H1 (cell line): ENCODE results near the gene CCDC116. TPM values are rescaled to one million over a fixed set of nuclear protein-coding genes. Genes with fewer than 3 reads are reported as not detected.

Source experiments
- CTCF ChIA-PET: fragments of 300-600 bp; sonication (Branson Sonifier 250); formaldehyde crosslinking; loops from one replicate; lab custom pipeline; 2021; ENCODE audit not compliant: partially characterized antibody; lab: Charles Lee
- POLR2A ChIA-PET: fragments of 300-600 bp; sonication (Branson Sonifier 250); formaldehyde crosslinking; loops from one replicate; lab custom pipeline; 2021; ENCODE audit warnings: inconsistent platforms; ENCODE audit not compliant: partially characterized antibody; lab: Charles Lee
- DNase-seq, 2 experiments: peaks; one replicate each; pipeline versions ENCODE4 v3.0.0 to v3.0.0-alpha.2; 2010 to 2022; ENCODE audit warnings: low spot score in 2 of 2, low read depth in 1 of 2, mixed read lengths in 1 of 2
- FAIRE-seq: peaks from 2 replicates; lab custom pipeline; 2011; peaks lifted over from hg19 to GRCh38; lab: Jason Lieb, UNC
- H2AFZ ChIP-seq: 2 replicates; pipeline ENCODE4 v1.8.1; 2012; ENCODE audit warnings: low read length, inconsistent platforms
- H2AK5ac ChIP-seq: 2 replicates; pipeline ENCODE4 v1.6.1; 2013; ENCODE audit warnings: low read depth, low read length
- H2BK120ac ChIP-seq: replicated peaks from 2 replicates; pipeline ENCODE3; 2013; ENCODE audit warnings: low read depth, low read length, inconsistent platforms
- H2BK12ac ChIP-seq: 2 replicates; pipeline ENCODE4 v1.6.1; 2013; ENCODE audit warnings: low read depth, low read length
- H2BK15ac ChIP-seq: 2 replicates; pipeline ENCODE4 v1.6.1; 2013; ENCODE audit warnings: low read length
- H2BK20ac ChIP-seq: 2 replicates; pipeline ENCODE4 v1.6.1; 2013; ENCODE audit warnings: low read length
- H2BK5ac ChIP-seq: 2 replicates; pipeline ENCODE4 v1.6.1; 2013; ENCODE audit warnings: low read depth, low read length
- H3K14ac ChIP-seq: 2 replicates; pipeline ENCODE4 v1.6.1; 2013; ENCODE audit warnings: inconsistent platforms; ENCODE audit not compliant: insufficient read length
- H3K18ac ChIP-seq: 2 replicates; pipeline ENCODE4 v1.6.1; 2013; ENCODE audit warnings: low read length; ENCODE audit errors: extremely low read depth
- H3K23ac ChIP-seq: 2 replicates; pipeline ENCODE4 v1.6.1; 2013; ENCODE audit warnings: inconsistent platforms; ENCODE audit not compliant: insufficient read length
- H3K23me2 ChIP-seq: 2 replicates; pipeline ENCODE4 v1.6.1; 2013; ENCODE audit warnings: low read depth, low read length
- H3K27ac ChIP-seq: 2 replicates; pipeline ENCODE4 v1.6.1; 2011; ENCODE audit warnings: low read depth, low read length, inconsistent platforms
- H3K27me3 ChIP-seq, 4 experiments: replicated peaks in 1 of 4; 1 replicate in 1 of 4; 2 replicates in 3 of 4; pipeline versions ENCODE4 v1.6.1 to v1.8.1; 2011 to 2013; ENCODE audit warnings: low read length in 3 of 4, mild to moderate bottlenecking in 3 of 4, inconsistent platforms in 2 of 4, mixed read lengths in 2 of 4, moderate library complexity in 1 of 4; ENCODE audit not compliant: control insufficient read depth in 3 of 4, insufficient read depth in 3 of 4; ENCODE audit errors: extremely low read depth in 1 of 4
- H3K36me3 ChIP-seq, 4 experiments: 2 replicates each; pipeline versions ENCODE4 v1.6.1 to v1.8.1; 2011 to 2013; ENCODE audit warnings: mild to moderate bottlenecking in 4 of 4, low read length in 3 of 4, moderate library complexity in 2 of 4, control low read depth in 1 of 4, inconsistent platforms in 1 of 4; ENCODE audit not compliant: insufficient read depth in 4 of 4, control insufficient read depth in 2 of 4
- H3K4ac ChIP-seq: replicated peaks from 2 replicates; pipeline ENCODE3; 2013; ENCODE audit warnings: low read length, low read depth, mixed read lengths, inconsistent platforms; ENCODE audit not compliant: insufficient read length
- H3K4me1 ChIP-seq, 4 experiments: replicated peaks in 1 of 4; 1 replicate in 1 of 4; 2 replicates in 3 of 4; pipeline versions ENCODE4 v1.6.1 to v1.8.1; 2011 to 2013; ENCODE audit warnings: low read length in 3 of 4, inconsistent platforms in 2 of 4, mixed read lengths in 1 of 4; ENCODE audit not compliant: insufficient read depth in 4 of 4, control insufficient read depth in 3 of 4
- H3K4me2 ChIP-seq, 2 experiments: 2 replicates each; pipeline versions ENCODE4 v1.6.1 to v1.8.1; 2011 to 2013; ENCODE audit warnings: low read depth in 2 of 2, low read length in 2 of 2, control low read depth in 1 of 2, inconsistent platforms in 1 of 2, mild to moderate bottlenecking in 1 of 2; ENCODE audit not compliant: insufficient read depth in 1 of 2
- H3K4me3 ChIP-seq, 4 experiments: fragments of 200-600, 300-600 bp in 1 of 4; sonication (generic), shearing (Covaris generic), sonication (Bioruptor Twin) in 1 of 4; 2 replicates each; pipeline versions ENCODE4 v1.5.1 to v1.8.1; 2011 to 2016; ENCODE audit warnings: low read length in 4 of 4, low read depth in 3 of 4, control low read depth in 2 of 4, inconsistent platforms in 2 of 4, mild to moderate bottlenecking in 2 of 4, mixed read lengths in 1 of 4, moderate library complexity in 1 of 4; ENCODE audit not compliant: insufficient read depth in 2 of 4; ENCODE audit errors: extremely low read depth in 1 of 4
- H3K56ac ChIP-seq: replicated peaks from 2 replicates; pipeline ENCODE3; 2013; ENCODE audit warnings: low read depth, mild to moderate bottlenecking, mixed read lengths, low read length, inconsistent platforms; ENCODE audit not compliant: insufficient read length
- H3K79me1 ChIP-seq: 2 replicates; pipeline ENCODE4 v1.6.1; 2013; ENCODE audit warnings: low read depth, low read length, control low read depth
- H3K79me2 ChIP-seq, 2 experiments: 2 replicates each; pipeline versions ENCODE4 v1.6.1 to v1.8.1; 2012 to 2013; ENCODE audit warnings: low read length in 2 of 2, mild to moderate bottlenecking in 2 of 2, inconsistent platforms in 1 of 2; ENCODE audit not compliant: insufficient read depth in 2 of 2, control insufficient read depth in 1 of 2
- H3K9ac ChIP-seq, 4 experiments: replicated peaks in 1 of 4; 1 replicate in 1 of 4; 2 replicates in 3 of 4; pipeline versions ENCODE4 v1.6.1 to v1.8.1; 2011 to 2013; ENCODE audit warnings: low read depth in 3 of 4, low read length in 3 of 4, control low read depth in 2 of 4, mild to moderate bottlenecking in 2 of 4, moderate library complexity in 2 of 4, inconsistent platforms in 1 of 4; ENCODE audit errors: extremely low read depth in 1 of 4
- H3K9me3 ChIP-seq, 2 experiments: 2 replicates each; pipeline versions ENCODE4 v1.6.1 to v1.8.1; 2012 to 2013; ENCODE audit warnings: mild to moderate bottlenecking in 2 of 2, moderate library complexity in 2 of 2, control low read depth in 1 of 2, inconsistent platforms in 1 of 2, low read depth in 1 of 2, low read length in 1 of 2, mixed read lengths in 1 of 2; ENCODE audit not compliant: insufficient read depth in 2 of 2
- H4K20me1 ChIP-seq, 2 experiments: replicated peaks in 1 of 2; 2 replicates each; pipeline versions ENCODE3 to v1.8.1; 2011 to 2013; ENCODE audit warnings: inconsistent platforms in 2 of 2, low read length in 2 of 2, mild to moderate bottlenecking in 1 of 2; ENCODE audit not compliant: insufficient read depth in 2 of 2, control insufficient read depth in 1 of 2
- H4K5ac ChIP-seq: 2 replicates; pipeline ENCODE4 v1.6.1; 2013; ENCODE audit warnings: low read length, low read depth, mixed read lengths, inconsistent platforms; ENCODE audit not compliant: insufficient read length
- H4K8ac ChIP-seq: 2 replicates; pipeline ENCODE4 v1.8.0; 2013; ENCODE audit warnings: mild to moderate bottlenecking, moderate library complexity, low read length, inconsistent platforms; ENCODE audit not compliant: insufficient read depth; ENCODE audit errors: extremely low read depth
- H4K91ac ChIP-seq: replicated peaks from 2 replicates; pipeline ENCODE3; 2013; ENCODE audit warnings: low read length, mixed read lengths, inconsistent platforms; ENCODE audit not compliant: insufficient read length
- ATF3 ChIP-seq: IDR thresholded peaks from 2 replicates; pipeline ENCODE4 v1.6.1; 2011; ENCODE audit warnings: low read depth, mild to moderate bottlenecking, low read length; ENCODE audit not compliant: insufficient read depth
- BACH1 ChIP-seq: IDR thresholded peaks from 2 replicates; pipeline ENCODE4 v1.6.1; 2012; ENCODE audit warnings: low read length, improper control_type of control experiment
- BCL11A ChIP-seq, 2 experiments: IDR thresholded peaks; one replicate each; pipeline ENCODE4 v1.6.1; 2011; ENCODE audit warnings: low read depth in 2 of 2, low read length in 2 of 2, mild to moderate bottlenecking in 2 of 2
- E2F6 ChIP-seq: IDR thresholded peaks from 2 replicates; pipeline ENCODE4 v1.6.1; 2012; ENCODE audit warnings: inconsistent platforms
- JUND ChIP-seq: IDR thresholded peaks from 2 replicates; pipeline ENCODE4 v1.6.1; 2011; ENCODE audit warnings: mild to moderate bottlenecking, improper control_type of control experiment, low read length
- KDM1A ChIP-seq: fragments of 200-600, 300-600 bp; sonication (generic); IDR thresholded peaks from 2 replicates; pipeline ENCODE4 v1.7.1; 2016; ENCODE audit warnings: mild to moderate bottlenecking, low read length, borderline replicate concordance
- MAFK ChIP-seq: IDR thresholded peaks from 2 replicates; pipeline ENCODE4 v1.6.1; 2012; ENCODE audit warnings: low read depth, mild to moderate bottlenecking, improper control_type of control experiment, low read length
- RFX5 ChIP-seq: IDR thresholded peaks from 2 replicates; pipeline ENCODE4 v1.6.1; 2011; ENCODE audit warnings: low read depth, low read length, improper control_type of control experiment, borderline replicate concordance
- RNF2 ChIP-seq: fragments of 200-900, 300-1000 bp; sonication (generic); IDR thresholded peaks from 2 replicates; pipeline ENCODE4 v1.7.1; 2016; ENCODE audit warnings: borderline replicate concordance, low read depth, mild to moderate bottlenecking, antibody characterized with exemption, low read length; ENCODE audit not compliant: poor library complexity, severe bottlenecking; ENCODE audit errors: missing control alignments
- SP4 ChIP-seq: IDR thresholded peaks from 2 replicates; pipeline ENCODE4 v1.6.1; 2012; ENCODE audit warnings: low read length, inconsistent platforms
- WGBS, 2 experiments: shearing (Covaris generic) in 1 of 2; methylation state at CpG; one replicate each; pipeline versions ENCODE4 v1.1.6 to v1.1.7; 2013 to 2015; ENCODE audit warnings: low lambda C conversion rate in 2 of 2, mixed read lengths in 2 of 2, inconsistent platforms in 1 of 2, low coverage in 1 of 2, missing lambda C conversion rate in 1 of 2; ENCODE audit not compliant: insufficient replicate concordance in 2 of 2, insufficient coverage in 1 of 2, insufficient read length in 1 of 2; ENCODE audit errors: extremely low coverage in 1 of 2, missing lambda C conversion rate in 1 of 2; 5-methylcytosine and 5-hydroxymethylcytosine counted together
- polyA plus RNA-seq, 7 experiments: library from polyadenylated mRNA; depleted of rRNA in 3 of 7; stranded (reverse) in 5 of 7; unstranded in 2 of 7; fragments of >200 nt in 5 of 7; fragments of 200-250 nt in 2 of 7; gene quantifications; 1 replicate in 5 of 7; 2 replicates in 1 of 7; 4 replicates in 1 of 7; pipeline versions ENCODE4 v1.2.1 to v1.2.3, GENCODE V29; 2011 to 2013; ENCODE audit warnings: missing spikeins in 2 of 7, mixed read lengths in 2 of 7
- total RNA-seq: library from RNA; stranded (reverse); fragmentation: NEBNext Ultra II Directional; extraction: Animal tissue kit (Norgen Biotek cat#: 25700); gene quantifications from 2 replicates; pipeline ENCODE4 v1.2.1, GENCODE V29; 2021

The CCDC116 gene
- total and polyA plus RNA-seq, 2 of the 8 experiments (the other 6 are each of a cell fraction or from before 2014, with no cell fraction given): 0.08 TPM; not detected in 1

DNA sequence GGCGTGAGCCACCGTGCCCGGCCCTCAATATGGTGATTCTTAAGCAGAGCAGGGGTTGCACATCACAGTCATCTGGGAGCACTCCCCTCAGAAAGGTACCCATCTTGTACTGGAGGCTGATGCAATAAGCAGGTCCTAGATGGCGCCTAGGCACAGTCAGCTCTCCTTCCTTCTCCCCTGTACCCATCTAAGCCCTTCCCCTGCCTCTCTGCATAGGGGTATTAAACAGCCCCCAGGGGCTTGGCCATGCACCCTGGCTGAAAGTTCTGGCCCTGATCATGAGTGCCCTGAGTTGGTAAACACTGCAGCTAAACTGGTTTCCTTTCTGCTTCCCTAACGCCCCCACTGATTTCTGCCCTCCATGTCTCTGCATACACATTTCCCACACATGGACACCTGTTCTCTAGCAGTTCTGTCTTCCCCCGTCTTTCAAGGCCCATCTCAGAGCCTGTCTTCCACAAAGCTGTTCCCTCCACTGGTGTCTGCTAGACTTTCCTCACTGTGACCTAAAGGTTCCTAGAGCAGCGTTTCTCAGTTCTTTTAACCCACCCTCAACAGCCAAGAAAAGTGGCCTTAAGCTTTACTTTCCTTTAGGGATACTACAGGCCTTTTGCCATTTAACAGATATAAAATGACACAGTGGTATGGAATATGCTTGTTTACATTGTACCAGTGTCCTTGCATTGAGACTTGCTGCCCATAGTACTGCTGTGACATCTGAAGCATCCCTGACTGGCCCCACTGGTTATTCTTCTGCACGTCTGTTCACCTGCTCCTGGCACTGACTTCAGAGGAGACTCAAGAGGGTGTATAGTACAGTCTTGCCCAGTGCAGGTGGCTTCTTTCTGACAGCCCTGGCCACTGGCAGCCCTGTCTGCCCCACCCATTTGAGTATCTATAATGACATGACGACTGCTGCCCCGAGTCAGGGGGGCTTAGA lies 49.5 kb upstream of the CCDC116 start:
- DNase-seq (no peak), FAIRE-seq (no peak)
- ChIA-PET CTCF (interaction anchor here (0.9 to 1.6 kb wide), 4 partner anchors 10 to 39 kb away, joined by 3 to 5 read pairs (median 4); no protein-coding TSS in a partner anchor), POLR2A (interaction anchor here (1.4 to 1.7 kb wide), 2 partner anchors 10 to 45 kb away, joined by 4 to 9 read pairs; no protein-coding TSS in a partner anchor)
- Histone ChIP-seq H4K91ac (no peak overlapping the region), H3K4me3 (no peak overlapping the region), H2BK15ac (no peak overlapping the region), H3K18ac (no peak overlapping the region), H3K23me2 (no peaks in the 10 kb centered on the region), H3K27ac (no peak overlapping the region), H3K27me3 (no peaks in the 10 kb centered on the region), H2AFZ (no peak overlapping the region), H3K9ac (no peak overlapping the region), H3K14ac (no peak overlapping the region), H4K5ac (no peak overlapping the region), H4K20me1 (peaks cover 35 to 39% of the 10 kb centered on the region in 2 experiments), H2BK20ac (no peak overlapping the region), H2AK5ac (no peak overlapping the region), H2BK12ac (no peak overlapping the region), H3K79me2 (peaks cover 41 to 95% of the 10 kb centered on the region in 2 experiments), H2BK120ac (no peak overlapping the region), H4K8ac (peak overlapping the region; percentile 62; the same call in 1 of the 2 replicates), H3K4me2 (no peak overlapping the region), H3K56ac (no peak overlapping the region), H3K4me1 (no peaks in the 10 kb centered on the region), H3K4ac (no peak overlapping the region), H3K36me3 (peaks cover 0 to 4% (median 0%) of the 10 kb centered on the region in 4 experiments; a peak in 2 of 8 replicates), H3K9me3 (no peaks in the 10 kb centered on the region), H3K79me1 (peaks cover 7% of the 10 kb centered on the region), H3K23ac (no peak overlapping the region), H2BK5ac (no peak overlapping the region; the same call in 1 of the 2 replicates)
- 91% methylated on average over 10 of the region's 10 CpGs; no CpG with 5 or more reads in 1 of the 2 experiments for WGBS, 2 experiments
- no peak for TF ChIP-seq BACH1
- no peak for TF ChIP-seq E2F6
- TF ChIP-seq JUND: no peak
- no peak for TF ChIP-seq RFX5
- TF ChIP-seq SP4: no peak
- TF ChIP-seq ATF3: no peak
- TF ChIP-seq BCL11A (IDR thresholded peaks at IDR 0.05; ENCODE audit: low read depth in 2 of 2, low read length in 2 of 2): no peak
- TF ChIP-seq RNF2: no peak
- TF ChIP-seq MAFK: no peak
- no peak for TF ChIP-seq KDM1A
